ENCODE measurements around the gene RYR2.
"Not testable (repeated sequence)": the region's sequence is repeated elsewhere in the genome, so short reads cannot be mapped to it uniquely, and the experiment has no call there.

Gene RYR2

GRCh38 chr1:237151979-237152378 is 110.0 kb downstream of the RYR2 start:
- DNase-seq = not testable (repeated sequence)

GRCh38 chr1:237152506-237153335 is 110.7 kb downstream of the RYR2 start:
- DNase-seq = no peak

GRCh38 chr1:237154157-237154556 is 112.2 kb downstream of the RYR2 start:
- no peak for DNase-seq

- DNase-seq = no peak
Observed at GRCh38 chr1:237164406-237165352, 122.7 kb downstream of the RYR2 start.

- DNase-seq = no peak
Observed at GRCh38 chr1:237166086-237166485, 124.1 kb downstream of the RYR2 start.

GRCh38 chr1:237166593-237167101 is 124.7 kb downstream of the RYR2 start:
- DNase-seq = no peak

- DNase-seq = no peak
Observed at GRCh38 chr1:237170149-237170548, 128.2 kb downstream of the RYR2 start.

- DNase-seq = no peak
Observed at GRCh38 chr1:237171454-237172117, 129.6 kb downstream of the RYR2 start.

- no peak for DNase-seq
Observed at GRCh38 chr1:237172118-237172485, 130.1 kb downstream of the RYR2 start.

- DNase-seq = no peak
Observed at GRCh38 chr1:237179503-237179902, 137.5 kb downstream of the RYR2 start.

- DNase-seq = no peak
Observed at GRCh38 chr1:237180256-237180655, 138.3 kb downstream of the RYR2 start.

GRCh38 chr1:237181743-237182317 is 139.8 kb downstream of the RYR2 start:
- no peak for DNase-seq

GRCh38 chr1:237183963-237184540 is 142.1 kb downstream of the RYR2 start:
- DNase-seq = no peak

GRCh38 chr1:237186675-237187074 is 144.7 kb downstream of the RYR2 start:
- no peak for DNase-seq

GRCh38 chr1:237187842-237188241 is 145.9 kb downstream of the RYR2 start:
- no peak for DNase-seq

GRCh38 chr1:237191403-237191802 is 149.4 kb downstream of the RYR2 start:
- DNase-seq = no peak

- DNase-seq = no peak
Observed at GRCh38 chr1:237197470-237198425, 155.8 kb downstream of the RYR2 start.

- DNase-seq = no peak
Observed at GRCh38 chr1:237199026-237199425, 157.0 kb downstream of the RYR2 start.

- DNase-seq = no peak
Observed at GRCh38 chr1:237201155-237201554, 159.2 kb downstream of the RYR2 start.

- DNase-seq = no peak
Observed at GRCh38 chr1:237204841-237205240, 162.9 kb downstream of the RYR2 start.
